Measurements from ENCODE around the gene PLEKHH1. TPM values are rescaled to one million over a fixed set of nuclear protein-coding genes. Genes with fewer than 3 reads are reported as not detected.

The PLEKHH1 gene
- total RNA-seq, 4 donors from 2014 or later, result 2.4 to 10.2 (median 4.6) TPM

DNA sequence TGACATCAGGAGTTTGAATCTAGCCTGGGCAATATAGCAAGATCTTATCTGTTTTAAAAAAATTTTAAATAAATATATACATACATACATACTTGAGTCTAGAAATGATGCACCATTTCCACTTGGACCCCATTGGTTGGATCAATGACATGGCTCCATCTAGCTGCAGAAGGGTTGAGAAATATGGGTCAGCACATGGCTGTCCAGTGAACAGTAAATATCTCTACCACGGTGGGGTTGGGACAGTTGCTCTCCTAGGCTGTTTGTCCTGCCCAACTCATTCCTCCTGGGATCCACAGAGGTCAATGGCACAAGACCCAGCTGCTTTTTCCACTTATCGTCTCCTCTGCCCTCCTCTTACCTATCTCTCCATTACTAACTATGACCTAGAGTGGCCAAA, 23.6 kb downstream of the PLEKHH1 start:
- Histone ChIP-seq H3K9me3 (no peaks in the 10 kb centered on the region), H3K27me3 (no peaks in the 10 kb centered on the region), H3K4me1 (no peaks in the 10 kb centered on the region), H3K36me3 (no peaks in the 10 kb centered on the region), H3K27ac (no peak overlapping the region), H3K4me3 (no peak overlapping the region)
- TF ChIP-seq EP300 (IDR thresholded peaks at IDR 0.05) (no peak), POLR2A (IDR thresholded peaks at IDR 0.05) (no peak)
- TF ChIP-seq, protein P1, sequence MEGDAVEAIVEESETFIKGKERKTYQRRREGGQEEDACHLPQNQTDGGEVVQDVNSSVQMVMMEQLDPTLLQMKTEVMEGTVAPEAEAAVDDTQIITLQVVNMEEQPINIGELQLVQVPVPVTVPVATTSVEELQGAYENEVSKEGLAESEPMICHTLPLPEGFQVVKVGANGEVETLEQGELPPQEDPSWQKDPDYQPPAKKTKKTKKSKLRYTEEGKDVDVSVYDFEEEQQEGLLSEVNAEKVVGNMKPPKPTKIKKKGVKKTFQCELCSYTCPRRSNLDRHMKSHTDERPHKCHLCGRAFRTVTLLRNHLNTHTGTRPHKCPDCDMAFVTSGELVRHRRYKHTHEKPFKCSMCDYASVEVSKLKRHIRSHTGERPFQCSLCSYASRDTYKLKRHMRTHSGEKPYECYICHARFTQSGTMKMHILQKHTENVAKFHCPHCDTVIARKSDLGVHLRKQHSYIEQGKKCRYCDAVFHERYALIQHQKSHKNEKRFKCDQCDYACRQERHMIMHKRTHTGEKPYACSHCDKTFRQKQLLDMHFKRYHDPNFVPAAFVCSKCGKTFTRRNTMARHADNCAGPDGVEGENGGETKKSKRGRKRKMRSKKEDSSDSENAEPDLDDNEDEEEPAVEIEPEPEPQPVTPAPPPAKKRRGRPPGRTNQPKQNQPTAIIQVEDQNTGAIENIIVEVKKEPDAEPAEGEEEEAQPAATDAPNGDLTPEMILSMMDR (IDR thresholded peaks at IDR 0.05), result no peak
- 75 to 86% methylated on average over 2 of the region's 2 CpGs for WGBS, 2 donors
- no peak for DNase-seq (ENCODE audit: low spot score in 2 of 2)

DNA sequence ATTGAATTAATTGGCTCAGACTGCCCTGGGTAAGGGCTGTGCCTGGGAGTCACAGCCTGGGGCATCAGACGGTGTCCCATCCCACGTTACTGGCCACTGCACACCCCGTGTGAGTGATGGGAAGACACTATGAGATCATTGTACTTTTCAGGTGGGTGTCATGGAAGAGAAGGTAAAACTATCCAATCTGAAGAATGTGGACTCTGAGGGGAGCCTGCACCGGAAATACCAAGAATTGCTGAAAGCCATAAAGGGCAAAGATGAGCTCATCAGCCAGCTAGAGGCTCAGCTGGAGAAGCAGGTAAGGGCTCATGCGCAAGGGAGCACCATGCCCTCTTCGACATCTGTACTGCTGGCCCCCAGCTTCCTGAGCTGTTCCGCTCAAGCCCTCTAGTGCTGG, 24.0 kb downstream of the PLEKHH1 start:
- H3K4me1 ChIP-seq, result no peaks in the 10 kb centered on the region
- H3K9me3 ChIP-seq, result no peaks in the 10 kb centered on the region
- peaks cover 0 to 4% (median 0%) of the 10 kb centered on the region in 3 donors for H3K36me3 ChIP-seq
- H3K27me3 ChIP-seq, result no peaks in the 10 kb centered on the region
- H3K27ac ChIP-seq, result no peak overlapping the region
- no peak for DNase-seq (ENCODE audit: low spot score in 2 of 2)
- H3K4me3 ChIP-seq, result no peak overlapping the region
- WGBS, 2 donors, result 74 to 75% methylated on average over 7 of the region's 7 CpGs
- TF ChIP-seq, protein P1 (IDR thresholded peaks at IDR 0.05), result no peak
- TF ChIP-seq EP300 (IDR thresholded peaks at IDR 0.05) (no peak), POLR2A (IDR thresholded peaks at IDR 0.05) (no peak)

DNA sequence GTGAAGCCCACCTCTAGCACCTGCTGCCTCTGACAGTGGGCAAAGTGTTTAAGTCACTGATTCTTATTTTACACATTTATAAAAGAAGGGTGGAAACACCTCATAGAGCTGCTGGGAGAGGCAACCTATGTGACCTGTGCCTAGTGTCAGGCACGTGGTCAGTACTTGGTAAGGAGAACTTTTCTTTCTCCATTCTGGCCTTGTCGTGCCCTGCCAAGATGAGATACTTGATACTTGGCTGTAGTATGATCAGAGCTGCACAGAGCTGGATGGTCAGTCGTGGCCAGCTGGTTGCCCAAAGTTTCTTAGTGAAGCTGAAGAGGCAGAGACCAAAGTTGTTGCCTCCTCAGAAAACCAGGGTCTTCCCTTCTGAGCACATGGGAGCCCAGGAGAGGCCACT, 24.6 kb downstream of the PLEKHH1 start:
- Histone ChIP-seq H3K27me3 (no peaks in the 10 kb centered on the region), H3K36me3 (peaks cover 0 to 10% (median 0%) of the 10 kb centered on the region in 3 donors), H3K9me3 (no peaks in the 10 kb centered on the region), H3K27ac (no peak overlapping the region), H3K4me1 (no peaks in the 10 kb centered on the region), H3K4me3 (no peak overlapping the region)
- WGBS, 2 donors, result 86 to 92% methylated on average over 3 of the region's 3 CpGs
- no peak for DNase-seq (ENCODE audit: low spot score in 2 of 2)
- no peak for TF ChIP-seq POLR2A (IDR thresholded peaks at IDR 0.05)
- TF ChIP-seq, protein P1 (IDR thresholded peaks at IDR 0.05), result no peak
- TF ChIP-seq EP300 (IDR thresholded peaks at IDR 0.05), result no peak

DNA sequence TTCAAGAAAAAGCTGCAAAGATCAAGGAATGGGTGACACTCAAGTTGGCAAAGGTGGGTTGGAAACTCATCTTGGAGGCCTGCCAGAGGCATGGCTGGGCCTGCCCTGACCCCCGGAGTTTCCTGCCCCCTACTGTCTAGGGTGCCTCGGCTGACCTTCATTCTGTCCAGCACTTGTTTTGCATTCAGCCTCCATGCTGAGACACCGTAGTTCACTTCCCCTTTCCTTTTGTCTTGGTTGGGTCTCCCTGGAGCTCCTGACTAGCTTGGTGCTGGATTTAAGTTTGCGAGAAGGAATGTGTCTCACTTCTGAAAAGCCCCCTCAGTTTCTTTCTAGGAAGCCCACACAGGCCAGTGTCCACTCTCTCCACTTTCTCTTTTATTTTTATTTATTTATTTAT, 26.5 kb downstream of the PLEKHH1 start:
- H3K9me3 ChIP-seq, result no peaks in the 10 kb centered on the region
- 48% methylated on average over 4 of the region's 4 CpGs for WGBS, 2 donors
- H3K27ac ChIP-seq, result no peak overlapping the region
- TF ChIP-seq EP300 (IDR thresholded peaks at IDR 0.05) (no peak), POLR2A (IDR thresholded peaks at IDR 0.05) (no peak)
- TF ChIP-seq, protein P1 (IDR thresholded peaks at IDR 0.05), result no peak
- no peaks in the 10 kb centered on the region for H3K27me3 ChIP-seq
- DNase-seq (ENCODE audit: low spot score in 2 of 2), result no peak
- H3K36me3 ChIP-seq, result peaks cover 0 to 19% (median 0%) of the 10 kb centered on the region in 3 donors
- no peak overlapping the region for H3K4me3 ChIP-seq
- no peaks in the 10 kb centered on the region for H3K4me1 ChIP-seq

DNA sequence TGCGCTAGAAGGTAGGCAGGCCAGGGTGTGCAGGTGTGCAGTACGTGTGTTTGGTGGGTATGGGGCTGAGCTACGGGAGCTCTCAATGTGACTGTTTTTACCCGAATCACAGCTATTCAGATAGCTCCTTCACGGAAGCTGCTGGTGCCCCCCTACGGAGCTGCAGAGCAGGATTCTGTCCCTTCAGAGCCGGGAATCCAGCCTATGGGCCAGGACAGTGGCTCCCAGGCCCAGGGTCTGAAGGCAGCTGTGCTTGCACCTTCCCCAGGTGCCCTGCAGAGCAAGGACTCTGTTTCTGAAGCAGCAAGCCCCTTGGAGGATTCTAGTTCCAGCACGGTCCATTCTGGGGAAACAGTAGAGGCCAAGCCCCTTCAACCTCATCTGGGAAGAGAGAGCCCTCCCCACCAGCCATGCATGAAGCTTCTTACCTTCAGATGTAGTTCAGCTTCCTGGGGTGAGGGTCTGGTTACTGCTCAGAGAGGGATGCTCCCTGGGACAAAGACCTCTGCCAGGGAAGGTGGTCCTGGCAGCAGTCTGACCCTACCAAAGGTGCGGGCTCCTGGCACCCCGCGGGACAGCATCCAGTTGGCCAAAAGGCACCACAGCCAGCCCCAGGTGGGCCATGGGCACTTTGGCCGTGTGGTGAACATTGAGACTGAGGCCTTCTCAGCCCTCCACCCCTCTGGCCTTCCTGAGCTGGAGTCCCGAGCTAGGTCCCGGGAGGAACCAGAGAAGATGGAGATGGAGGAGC, 29.1 kb downstream of the PLEKHH1 start:
- no peak for DNase-seq (ENCODE audit: low spot score in 2 of 2)
- no peaks in the 10 kb centered on the region for H3K4me1 ChIP-seq
- TF ChIP-seq EP300 (IDR thresholded peaks at IDR 0.05) (no peak), POLR2A (IDR thresholded peaks at IDR 0.05) (no peak)
- TF ChIP-seq, protein P1 (IDR thresholded peaks at IDR 0.05), result no peak
- H3K27me3 ChIP-seq, result no peaks in the 10 kb centered on the region
- WGBS, 2 donors, result 83 to 86% methylated on average over 10 to 12 of the region's 14 CpGs
- H3K27ac ChIP-seq, result no peak overlapping the region
- H3K36me3 ChIP-seq, result peaks cover 0 to 19% (median 0%) of the 10 kb centered on the region in 3 donors
- no peak overlapping the region for H3K4me3 ChIP-seq
- no peaks in the 10 kb centered on the region for H3K9me3 ChIP-seq

Data from tibial nerve (tissue), 4 donors.